Globus pallidus (tissue), 1 donor: ENCODE measurements around the gene RGS6.
"Not testable (repeated sequence)": the region's sequence is repeated elsewhere in the genome, so short reads cannot be mapped to it uniquely, and the experiment has no call there.

Experiments used
- DNase-seq: peaks from one replicate; pipeline ENCODE4 v3.0.0-alpha.2; 2015; ENCODE audit warnings: low spot score

RGS6 gene

GRCh38 chr14:72452774-72453173, 520.5 kb downstream of the RGS6 start:
- no peak for DNase-seq

- no peak for DNase-seq
Measured at GRCh38 chr14:72454388-72455160, 522.3 kb downstream of the RGS6 start.

- no peak for DNase-seq
Measured at GRCh38 chr14:72457641-72458040, 525.4 kb downstream of the RGS6 start.

- DNase-seq: no peak
Measured at GRCh38 chr14:72462056-72462455, 529.8 kb downstream of the RGS6 start.

GRCh38 chr14:72463291-72463866, 531.1 kb downstream of the RGS6 start:
- DNase-seq: no peak

- no peak for DNase-seq
Measured at GRCh38 chr14:72464226-72464625, 532.0 kb downstream of the RGS6 start.

- no peak for DNase-seq
Measured at GRCh38 chr14:72466325-72466724, 534.1 kb downstream of the RGS6 start.

GRCh38 chr14:72471346-72471745, 539.1 kb downstream of the RGS6 start:
- DNase-seq: no peak

- DNase-seq: no peak
Measured at GRCh38 chr14:72472845-72473244, 540.6 kb downstream of the RGS6 start.

GRCh38 chr14:72476657-72477499, 544.6 kb downstream of the RGS6 start:
- DNase-seq: no peak

- not testable (repeated sequence) for DNase-seq
Measured at GRCh38 chr14:72477578-72477977, 545.3 kb downstream of the RGS6 start.

GRCh38 chr14:72478471-72478893, 546.3 kb downstream of the RGS6 start:
- DNase-seq: no peak

GRCh38 chr14:72479461-72479931, 547.3 kb downstream of the RGS6 start:
- DNase-seq: no peak

GRCh38 chr14:72480464-72481243, 548.4 kb downstream of the RGS6 start:
- no peak for DNase-seq

GRCh38 chr14:72483311-72483710, 551.1 kb downstream of the RGS6 start:
- no peak for DNase-seq

GRCh38 chr14:72485695-72486094, 553.5 kb downstream of the RGS6 start:
- DNase-seq: no peak

GRCh38 chr14:72488514-72488913, 556.3 kb downstream of the RGS6 start:
- no peak for DNase-seq

GRCh38 chr14:72492196-72492595, 560.0 kb downstream of the RGS6 start:
- DNase-seq: no peak

- DNase-seq: peak; percentile 22
Measured at GRCh38 chr14:72495668-72496067, 563.4 kb downstream of the RGS6 start.

- no peak for DNase-seq
Measured at GRCh38 chr14:72498646-72499045, 566.4 kb downstream of the RGS6 start.

GRCh38 chr14:72499746-72500145, 567.5 kb downstream of the RGS6 start:
- DNase-seq: no peak
